Keratinocyte (primary cell): ENCODE results near the gene R3HDM4. TPM values are rescaled to one million over a fixed set of nuclear protein-coding genes. Genes with fewer than 3 reads are reported as not detected.

Source experiments
- DNase-seq: peaks from one replicate; pipeline ENCODE4 v3.0.0-alpha.2; 2011; ENCODE audit warnings: low read depth, missing footprints, low spot score
- FAIRE-seq: peaks from 2 replicates; lab custom pipeline; 2011; peaks lifted over from hg19 to GRCh38; lab: Jason Lieb, UNC
- H2AFZ ChIP-seq: 2 replicates; pipeline ENCODE4 v1.6.0; 2012; ENCODE audit warnings: low read length, control low read depth, inconsistent platforms; ENCODE audit not compliant: control insufficient read depth
- H3K27ac ChIP-seq: 2 replicates; pipeline ENCODE4 v1.5.1; 2011; ENCODE audit warnings: low read length; ENCODE audit not compliant: control insufficient read depth, insufficient read depth
- H3K27me3 ChIP-seq: 3 replicates; pipeline ENCODE4 v1.6.0; 2011; ENCODE audit warnings: low read length; ENCODE audit not compliant: control insufficient read depth, insufficient read depth; ENCODE audit errors: extremely low read depth
- H3K36me3 ChIP-seq, 2 experiments: 2 replicates in 1 of 2; 3 replicates in 1 of 2; pipeline ENCODE4 v1.5.1; 2011; ENCODE audit warnings: low read length in 2 of 2, mild to moderate bottlenecking in 1 of 2; ENCODE audit not compliant: control insufficient read depth in 2 of 2, insufficient read depth in 2 of 2; ENCODE audit errors: extremely low read depth in 1 of 2
- H3K4me1 ChIP-seq: 3 replicates; pipeline ENCODE4 v1.5.1; 2011; ENCODE audit warnings: low read length; ENCODE audit not compliant: control insufficient read depth, insufficient read depth; ENCODE audit errors: extremely low read depth
- H3K4me2 ChIP-seq: 3 replicates; pipeline ENCODE4 v1.6.0; 2011; ENCODE audit warnings: low read depth, low read length; ENCODE audit not compliant: control insufficient read depth, insufficient read depth; ENCODE audit errors: extremely low read depth
- H3K4me3 ChIP-seq, 3 experiments: fragments of 200-600 bp in 1 of 3; sonication (generic) in 1 of 3; 2 replicates in 2 of 3; 3 replicates in 1 of 3; pipeline ENCODE4 v1.5.1; 2011 to 2016; ENCODE audit warnings: low read length in 3 of 3, mild to moderate bottlenecking in 3 of 3, control low read depth in 2 of 3, inconsistent platforms in 1 of 3, low read depth in 1 of 3, mixed read lengths in 1 of 3, mixed run types in 1 of 3, moderate library complexity in 1 of 3; ENCODE audit not compliant: control insufficient read depth in 2 of 3, insufficient read depth in 2 of 3; ENCODE audit errors: extremely low read depth in 1 of 3
- H3K79me2 ChIP-seq: 2 replicates; pipeline ENCODE4 v1.6.0; 2012; ENCODE audit warnings: low read length; ENCODE audit not compliant: control insufficient read depth, insufficient read depth
- H3K9ac ChIP-seq: 3 replicates; pipeline ENCODE4 v1.6.0; 2011; ENCODE audit warnings: low read length; ENCODE audit not compliant: control insufficient read depth, insufficient read depth; ENCODE audit errors: extremely low read depth
- H3K9me1 ChIP-seq: 3 replicates; pipeline ENCODE4 v1.6.0; 2011; ENCODE audit warnings: low read length; ENCODE audit not compliant: control insufficient read depth, insufficient read depth; ENCODE audit errors: extremely low read depth
- H3K9me3 ChIP-seq: 2 replicates; pipeline ENCODE4 v1.5.1; 2012; ENCODE audit warnings: low read depth, low read length; ENCODE audit not compliant: control insufficient read depth
- H4K20me1 ChIP-seq: 3 replicates; pipeline ENCODE4 v1.6.0; 2011; ENCODE audit warnings: low read length; ENCODE audit not compliant: control insufficient read depth, insufficient read depth; ENCODE audit errors: extremely low read depth
- EZH2 ChIP-seq: IDR thresholded peaks from one replicate; pipeline ENCODE4 v1.6.1; 2012; ENCODE audit warnings: inconsistent platforms, mild to moderate bottlenecking, low read length, moderate library complexity
- dilution Hi-C: fragments of 300-500 bp; cut with MboI; formaldehyde crosslinking; loops from one replicate; pipeline ENCODE4 v1.7.0; 2020; ENCODE audit warnings: low sequenced_read_pairs; ENCODE audit not compliant: extremely low pct_ligation_motif_present
- polyA plus RNA-seq, 5 experiments: library from polyadenylated mRNA; depleted of rRNA in 3 of 5; stranded (reverse) in 3 of 5; stranded (forward) in 1 of 5; unstranded in 1 of 5; fragments of >200 nt; gene quantifications; 1 replicate in 1 of 5; 2 replicates in 3 of 5; 3 replicates in 1 of 5; pipeline versions ENCODE4 v1.2.1 to v1.2.3, GENCODE V29; 2011 to 2012; ENCODE audit warnings: missing spikeins in 2 of 5, low read depth in 1 of 5, low replicate concordance in 1 of 5
- TF ChIP-seq, protein P1 (sequence below), 3 experiments: IDR thresholded peaks in 1 of 3; conservative IDR thresholded peaks in 1 of 3; optimal IDR thresholded peaks in 1 of 3; 2 replicates in 2 of 3; 3 replicates in 1 of 3; pipeline versions ENCODE3 to v1.5.1; 2011; ENCODE audit warnings: low read length in 3 of 3, mild to moderate bottlenecking in 3 of 3, moderate library complexity in 2 of 3, control low read depth in 1 of 3, inconsistent platforms in 1 of 3; ENCODE audit not compliant: insufficient read depth in 2 of 3; ENCODE audit errors: extremely low read depth in 1 of 3

Gene R3HDM4
- polyA plus RNA-seq, 1 donor (not counting 4 experiments of a cell fraction or from before 2014, with no cell fraction given): 33.5 TPM

DNA sequence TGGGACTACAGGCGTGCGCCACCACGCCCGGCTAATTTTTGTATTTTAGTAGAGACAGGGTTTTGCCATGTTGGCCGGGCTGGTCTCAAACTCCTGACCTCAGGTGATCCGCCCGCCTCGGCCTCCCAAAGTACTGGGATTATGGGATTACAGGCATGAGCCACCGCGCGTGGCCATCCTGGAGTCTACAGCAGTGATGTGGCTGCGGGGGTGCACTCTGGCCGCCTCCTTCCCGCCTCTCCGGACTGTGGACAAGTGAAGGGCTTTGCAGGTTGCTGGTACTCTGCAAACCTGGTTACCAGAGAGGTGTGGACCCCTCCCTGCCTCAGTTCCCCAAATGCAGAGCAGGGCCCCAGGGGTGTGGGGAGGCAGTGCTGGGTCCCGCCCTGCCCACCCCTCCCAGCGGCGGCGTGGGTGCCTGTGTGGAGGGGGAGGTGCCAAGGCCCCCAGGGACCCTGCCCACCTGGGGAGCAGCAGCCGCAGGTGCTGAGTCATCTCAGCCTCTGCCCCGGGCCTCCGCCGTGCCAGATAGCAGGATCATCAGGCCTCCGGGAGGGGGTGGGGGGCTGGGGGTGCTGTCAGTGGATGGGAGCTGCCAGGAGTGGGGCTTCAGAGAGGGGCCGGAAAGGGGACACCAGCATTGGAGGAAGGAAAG is 36.0 kb upstream of the R3HDM4 start:
- Histone ChIP-seq H3K9me1 (no peaks in the 10 kb centered on the region), H4K20me1 (no peaks in the 10 kb centered on the region), H3K27ac (no peak overlapping the region), H2AFZ (no peak overlapping the region), H3K79me2 (no peaks in the 10 kb centered on the region), H3K36me3 (no peaks in the 10 kb centered on the region), H3K27me3 (peaks cover 6% of the 10 kb centered on the region), H3K4me2 (no peak overlapping the region), H3K9ac (no peak overlapping the region), H3K4me3 (no peak overlapping the region), H3K4me1 (peaks cover 6% of the 10 kb centered on the region), H3K9me3 (no peaks in the 10 kb centered on the region)
- TF ChIP-seq, protein P1, sequence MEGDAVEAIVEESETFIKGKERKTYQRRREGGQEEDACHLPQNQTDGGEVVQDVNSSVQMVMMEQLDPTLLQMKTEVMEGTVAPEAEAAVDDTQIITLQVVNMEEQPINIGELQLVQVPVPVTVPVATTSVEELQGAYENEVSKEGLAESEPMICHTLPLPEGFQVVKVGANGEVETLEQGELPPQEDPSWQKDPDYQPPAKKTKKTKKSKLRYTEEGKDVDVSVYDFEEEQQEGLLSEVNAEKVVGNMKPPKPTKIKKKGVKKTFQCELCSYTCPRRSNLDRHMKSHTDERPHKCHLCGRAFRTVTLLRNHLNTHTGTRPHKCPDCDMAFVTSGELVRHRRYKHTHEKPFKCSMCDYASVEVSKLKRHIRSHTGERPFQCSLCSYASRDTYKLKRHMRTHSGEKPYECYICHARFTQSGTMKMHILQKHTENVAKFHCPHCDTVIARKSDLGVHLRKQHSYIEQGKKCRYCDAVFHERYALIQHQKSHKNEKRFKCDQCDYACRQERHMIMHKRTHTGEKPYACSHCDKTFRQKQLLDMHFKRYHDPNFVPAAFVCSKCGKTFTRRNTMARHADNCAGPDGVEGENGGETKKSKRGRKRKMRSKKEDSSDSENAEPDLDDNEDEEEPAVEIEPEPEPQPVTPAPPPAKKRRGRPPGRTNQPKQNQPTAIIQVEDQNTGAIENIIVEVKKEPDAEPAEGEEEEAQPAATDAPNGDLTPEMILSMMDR (optimal IDR thresholded peaks at IDR 0.05 in 1 of 3, IDR thresholded peaks at IDR 0.05 in 1 of 3, conservative IDR thresholded peaks at IDR 0.05 in 1 of 3; ENCODE audit: extremely low read depth in 1 of 3, insufficient read depth in 2 of 3, low read length in 3 of 3): no peak
- TF ChIP-seq EZH2: no peak
- no peak for FAIRE-seq
- DNase-seq: no peak
- dilution Hi-C loops: no loop called here

GRCh38 chr19:947707-948539 is 34.9 kb upstream of the R3HDM4 start:
- dilution Hi-C loops: no loop called here
- H4K20me1 ChIP-seq: no peaks in the 10 kb centered on the region

More at GRCh38 chr19:947707-948539, 34.9 kb upstream of the R3HDM4 start:
- DNase-seq (no peak), FAIRE-seq (no peak)
- Histone ChIP-seq H3K27ac (no peak overlapping the region), H3K79me2 (no peaks in the 10 kb centered on the region), H2AFZ (no peak overlapping the region), H3K4me1 (peaks cover 4% of the 10 kb centered on the region), H3K9ac (no peak overlapping the region), H3K27me3 (peaks cover 6% of the 10 kb centered on the region), H3K4me3 (no peak overlapping the region), H3K4me2 (no peak overlapping the region), H3K9me3 (no peaks in the 10 kb centered on the region), H3K9me1 (no peaks in the 10 kb centered on the region), H3K36me3 (no peaks in the 10 kb centered on the region)
- TF ChIP-seq, protein P1 (optimal IDR thresholded peaks at IDR 0.05 in 1 of 3, IDR thresholded peaks at IDR 0.05 in 1 of 3, conservative IDR thresholded peaks at IDR 0.05 in 1 of 3; ENCODE audit: extremely low read depth in 1 of 3, insufficient read depth in 2 of 3, low read length in 3 of 3): no peak
- no peak for TF ChIP-seq EZH2
